Stimulated activated CD4-positive, alpha-beta T cell treated with anti-CD3 and anti-CD28 coated beads, Interleukin-4, amount 100 ng/mL, for 24 hours (primary cell): ENCODE data around the gene COL2A1.

ENCODE experiments used
- DNase-seq: peaks from one replicate; pipeline ENCODE4 v3.0.0-alpha.2; 2020

COL2A1 gene

GRCh38 chr12:47988073-47989022 lies 15.9 kb downstream of the COL2A1 start:
- no peak for DNase-seq

GRCh38 chr12:47987411-47988072 lies 16.7 kb downstream of the COL2A1 start:
- no peak for DNase-seq

- no peak for DNase-seq
Measured at GRCh38 chr12:47986832-47987231, 17.4 kb downstream of the COL2A1 start.

GRCh38 chr12:47986291-47986660 lies 18.0 kb downstream of the COL2A1 start:
- DNase-seq: no peak

GRCh38 chr12:47985596-47986290 lies 18.5 kb downstream of the COL2A1 start:
- DNase-seq: no peak

- DNase-seq: no peak
Measured at GRCh38 chr12:47984331-47984801, 19.9 kb downstream of the COL2A1 start.

- DNase-seq: no peak
Measured at GRCh38 chr12:47983541-47984115, 20.6 kb downstream of the COL2A1 start.

GRCh38 chr12:47982770-47983169 lies 21.5 kb downstream of the COL2A1 start:
- no peak for DNase-seq

GRCh38 chr12:47982311-47982710 lies 22.0 kb downstream of the COL2A1 start:
- DNase-seq: no peak

- DNase-seq: no peak
Measured at GRCh38 chr12:47981496-47982260, 22.6 kb downstream of the COL2A1 start.

- no peak for DNase-seq
Measured at GRCh38 chr12:47980779-47981495, 23.3 kb downstream of the COL2A1 start.

GRCh38 chr12:47980197-47980596 lies 24.1 kb downstream of the COL2A1 start:
- no peak for DNase-seq

- DNase-seq: no peak
Measured at GRCh38 chr12:47979686-47980085, 24.6 kb downstream of the COL2A1 start.

GRCh38 chr12:47979166-47979565 lies 25.1 kb downstream of the COL2A1 start:
- no peak for DNase-seq

GRCh38 chr12:47978598-47978873 lies 25.7 kb downstream of the COL2A1 start:
- no peak for DNase-seq

- DNase-seq: no peak
Measured at GRCh38 chr12:47977772-47978597, 26.3 kb downstream of the COL2A1 start.

- DNase-seq: no peak
Measured at GRCh38 chr12:47977046-47977771, 27.1 kb downstream of the COL2A1 start.

- no peak for DNase-seq
Measured at GRCh38 chr12:47975816-47976215, 28.5 kb downstream of the COL2A1 start.

- no peak for DNase-seq
Measured at GRCh38 chr12:47975036-47975620, 29.1 kb downstream of the COL2A1 start.

- DNase-seq: no peak
Measured at GRCh38 chr12:47973870-47974269, 30.4 kb downstream of the COL2A1 start.
